Fibroblast of lung (primary cell): ENCODE results near the gene APPL1. TPM values are rescaled to one million over a fixed set of nuclear protein-coding genes. Genes with fewer than 3 reads are reported as not detected.

Source experiments
- DNase-seq, 2 donors: peaks; one replicate each; pipeline versions ENCODE4 v3.0.0 to v3.0.0-alpha.2; 2010; ENCODE audit warnings: low read depth in 2 of 2
- H2AFZ ChIP-seq: 2 replicates; pipeline ENCODE4 v1.5.1; 2012; ENCODE audit warnings: low read length, control low read depth, inconsistent platforms
- H3K27ac ChIP-seq: 2 replicates; pipeline ENCODE4 v1.5.1; 2011; ENCODE audit warnings: low read length, control low read depth; ENCODE audit not compliant: insufficient read depth
- H3K27me3 ChIP-seq: 2 replicates; pipeline ENCODE4 v1.5.1; 2011; ENCODE audit warnings: mild to moderate bottlenecking, low read length; ENCODE audit not compliant: control insufficient read depth, insufficient read depth
- H3K36me3 ChIP-seq: 2 replicates; pipeline ENCODE4 v1.5.1; 2011; ENCODE audit warnings: low read length; ENCODE audit not compliant: control insufficient read depth, insufficient read depth
- H3K4me1 ChIP-seq: 2 replicates; pipeline ENCODE4 v1.5.1; 2011; ENCODE audit warnings: low read length; ENCODE audit not compliant: control insufficient read depth, insufficient read depth; ENCODE audit errors: extremely low read depth
- H3K4me2 ChIP-seq: 2 replicates; pipeline ENCODE4 v1.5.1; 2011; ENCODE audit warnings: low read length, control low read depth; ENCODE audit not compliant: insufficient read depth; ENCODE audit errors: extremely low read depth
- H3K4me3 ChIP-seq, 4 experiments: fragments of 200-600 bp in 1 of 4; sonication (generic) in 1 of 4; replicated peaks in 1 of 4; 2 replicates each; pipeline ENCODE4 v1.5.1; 2011 to 2016; ENCODE audit warnings: low read length in 4 of 4, low read depth in 3 of 4, mild to moderate bottlenecking in 3 of 4, control low read depth in 2 of 4, inconsistent platforms in 1 of 4, mixed read lengths in 1 of 4; ENCODE audit not compliant: insufficient read depth in 1 of 4; ENCODE audit errors: control extremely low read depth in 1 of 4
- H3K79me2 ChIP-seq: 2 replicates; pipeline ENCODE4 v1.5.1; 2012; ENCODE audit warnings: mild to moderate bottlenecking, low read length, inconsistent platforms; ENCODE audit not compliant: control insufficient read depth, insufficient read depth
- H3K9ac ChIP-seq: 2 replicates; pipeline ENCODE4 v1.5.1; 2011; ENCODE audit warnings: mild to moderate bottlenecking, low read length, control low read depth; ENCODE audit not compliant: insufficient read depth
- H3K9me3 ChIP-seq: 2 replicates; pipeline ENCODE4 v1.5.1; 2012; ENCODE audit warnings: low read depth, low read length; ENCODE audit not compliant: control insufficient read depth, insufficient read depth
- H4K20me1 ChIP-seq: 2 replicates; pipeline ENCODE4 v1.5.1; 2011; ENCODE audit warnings: low read length; ENCODE audit not compliant: control insufficient read depth, insufficient read depth; ENCODE audit errors: extremely low read depth
- CTCF ChIP-seq, 2 donors: IDR thresholded peaks in 1 of 2; conservative IDR thresholded peaks in 1 of 2; 1 replicate in 1 of 2; 2 replicates in 1 of 2; pipeline ENCODE4 v1.5.1; 2011 to 2012; ENCODE audit warnings: low read length in 2 of 2, control low read depth in 1 of 2, inconsistent platforms in 1 of 2, low read depth in 1 of 2, mild to moderate bottlenecking in 1 of 2
- EZH2 ChIP-seq: IDR thresholded peaks from 2 replicates; pipeline ENCODE4 v1.5.1; 2012; ENCODE audit warnings: low read length, control low read depth, mild to moderate bottlenecking; ENCODE audit errors: missing control alignments
- polyA minus RNA-seq: library from RNA; depleted of rRNA, polyadenylated mRNA; stranded (reverse); fragments of >200 nt; gene quantifications from 2 replicates; pipeline ENCODE4 v1.2.3, GENCODE V29; 2011; ENCODE audit warnings: low replicate concordance
- polyA plus RNA-seq, 2 donors: library from polyadenylated mRNA; depleted of rRNA in 1 of 2; stranded (reverse) in 1 of 2; unstranded in 1 of 2; fragments of >200 nt; gene quantifications; 2 replicates each; pipeline ENCODE4 v1.2.1, GENCODE V29; 2011 to 2012; ENCODE audit warnings: missing spikeins in 1 of 2
- total RNA-seq: library from RNA; depleted of rRNA; stranded (reverse); fragments of >200 nt; gene quantifications from 2 replicates; pipeline ENCODE4 v1.2.1, GENCODE V29; 2014

APPL1 gene
- total RNA-seq (45.7 and 53.9 TPM in 2 replicates), polyA plus RNA-seq (27.4 and 31.0 TPM in 2 replicates), polyA minus RNA-seq (22.5 and 35.6 TPM in 2 replicates)
- polyA plus RNA-seq (2012): 16.0 and 17.8 TPM in 2 replicates

- Histone ChIP-seq H2AFZ (peak within 1 kb of the TSS; percentile 71), H3K79me2 (peaks cover 31% of the 10 kb centered on the region), H3K4me2 (peak within 1 kb of the TSS; percentile 95), H3K36me3 (no peaks in the 10 kb centered on the region), H3K4me1 (peaks cover 2% of the 10 kb centered on the region), H3K27ac (peak within 1 kb of the TSS; percentile 63), H3K4me3 (peak within 1 kb of the TSS; percentile 57 to 92 (median 72)), H4K20me1 (no peaks in the 10 kb centered on the region), H3K9ac (peak within 1 kb of the TSS; percentile 87), H3K27me3 (no peaks in the 10 kb centered on the region), H3K9me3 (no peaks in the 10 kb centered on the region)
- TF ChIP-seq EZH2 (no peak), CTCF (conservative IDR thresholded peaks at IDR 0.05 in 1 of 2, IDR thresholded peaks at IDR 0.05 in 1 of 2; ENCODE audit: low read depth in 1 of 2, low read length in 2 of 2) (no peak)
- DNase-seq: peak; percentile 86 to 88
These were observed at the start of gene APPL1 for GRCh38 chr3:57227204-57227929. Gene APPL1 (plus strand): TSS chr3:57227729. CDS start chr3:57227884, 155 bp downstream.

DNA sequence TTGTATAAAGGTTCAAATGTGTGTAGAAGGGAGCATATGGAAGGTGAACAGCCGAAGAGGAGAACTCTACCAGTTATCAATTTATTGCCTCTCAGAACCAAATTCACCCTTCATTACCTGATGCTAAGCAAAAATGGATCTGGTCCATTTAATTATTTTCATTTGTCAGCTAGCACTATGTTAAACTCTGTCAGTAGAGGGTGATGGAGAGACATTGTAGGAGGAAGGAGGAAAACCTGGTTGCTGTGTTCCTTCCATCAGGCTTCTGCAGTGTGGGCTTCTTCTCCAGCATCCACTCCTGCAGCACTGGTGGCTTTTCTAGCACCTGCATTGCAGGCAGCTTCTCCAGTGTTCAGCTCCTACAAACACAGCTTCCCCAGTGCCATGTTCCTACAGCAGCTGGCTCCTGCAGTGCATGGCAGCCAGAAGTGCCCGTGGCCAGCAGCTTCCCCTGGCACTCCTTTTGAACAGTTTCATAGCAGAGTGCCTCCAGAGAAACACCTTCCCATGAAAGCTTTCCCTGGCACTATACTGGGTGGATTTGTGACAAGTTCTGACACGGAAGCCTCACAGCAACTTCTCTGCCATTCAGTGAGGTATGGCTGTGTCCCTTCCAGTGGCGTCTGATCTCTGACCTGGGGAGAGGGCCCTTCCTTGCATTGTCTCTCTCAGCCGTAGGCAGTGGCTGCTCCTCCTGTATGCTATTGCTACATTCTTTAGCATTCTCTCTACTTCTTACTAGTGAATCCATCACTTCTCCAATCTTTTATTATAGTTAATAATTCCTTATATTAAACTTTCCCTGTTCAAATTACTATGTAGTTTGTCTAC, 47.7 kb upstream of the APPL1 start:
- peak; percentile 20 to 37 for DNase-seq
- no peak overlapping the region for H3K9ac ChIP-seq
- H3K4me2 ChIP-seq: no peak overlapping the region
- no peaks in the 10 kb centered on the region for H3K4me1 ChIP-seq
- no peak overlapping the region for H2AFZ ChIP-seq
- no peaks in the 10 kb centered on the region for H3K9me3 ChIP-seq
- peak; percentile 22 to 51 for TF ChIP-seq CTCF (conservative IDR thresholded peaks at IDR 0.05 in 1 of 2, IDR thresholded peaks at IDR 0.05 in 1 of 2; ENCODE audit: low read depth in 1 of 2, low read length in 2 of 2)
- no peak for TF ChIP-seq EZH2
- H3K27ac ChIP-seq: no peak overlapping the region
- H3K4me3 ChIP-seq: no peak overlapping the region
- no peaks in the 10 kb centered on the region for H4K20me1 ChIP-seq
- no peaks in the 10 kb centered on the region for H3K79me2 ChIP-seq
- no peaks in the 10 kb centered on the region for H3K36me3 ChIP-seq
- H3K27me3 ChIP-seq: no peaks in the 10 kb centered on the region

DNA sequence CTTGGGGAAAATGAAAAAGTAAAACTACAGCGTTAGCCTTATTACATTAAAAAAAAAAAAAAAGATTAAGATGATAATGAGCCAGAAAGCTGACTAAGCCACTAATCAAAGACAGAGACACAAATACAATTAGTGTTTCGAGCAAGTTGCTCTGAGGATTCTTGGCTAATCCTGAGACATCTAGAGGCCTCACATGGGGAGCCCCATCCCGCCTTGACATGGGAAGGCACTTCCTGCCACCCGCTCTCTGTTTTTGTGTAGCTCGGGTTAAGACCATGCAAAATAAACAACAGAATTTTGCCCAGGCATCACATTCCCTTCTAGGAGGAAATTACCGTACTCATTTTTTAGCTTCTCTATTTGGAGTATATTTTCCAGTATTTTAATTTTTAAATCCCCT, 43.0 kb upstream of the APPL1 start:
- H3K79me2 ChIP-seq: no peaks in the 10 kb centered on the region
- TF ChIP-seq CTCF (conservative IDR thresholded peaks at IDR 0.05 in 1 of 2, IDR thresholded peaks at IDR 0.05 in 1 of 2; ENCODE audit: low read depth in 1 of 2, low read length in 2 of 2) (no peak), EZH2 (no peak)
- H3K9me3 ChIP-seq: no peaks in the 10 kb centered on the region
- H3K36me3 ChIP-seq: no peaks in the 10 kb centered on the region
- H3K27me3 ChIP-seq: no peaks in the 10 kb centered on the region
- H3K4me2 ChIP-seq: no peak overlapping the region
- H3K4me1 ChIP-seq: no peaks in the 10 kb centered on the region
- H3K27ac ChIP-seq: no peak overlapping the region
- DNase-seq: no peak
- no peaks in the 10 kb centered on the region for H4K20me1 ChIP-seq
- no peak overlapping the region for H2AFZ ChIP-seq
- no peak overlapping the region for H3K9ac ChIP-seq
- no peak overlapping the region for H3K4me3 ChIP-seq
